Liver (tissue), 9 donors: ENCODE measurements around the gene HTR2A. TPM values are rescaled to one million over a fixed set of nuclear protein-coding genes. Genes with fewer than 3 reads are reported as not detected.

Experiments used
- DNase-seq: peaks from one replicate; pipeline ENCODE4 v3.0.0-alpha.2; 2017; ENCODE audit warnings: low spot score
- H3K27ac ChIP-seq, 2 donors: one replicate each; pipeline ENCODE4 v1.7.0; 2013; ENCODE audit warnings: inconsistent platforms in 2 of 2, low read length in 2 of 2, control low read depth in 1 of 2, low read depth in 1 of 2, mild to moderate bottlenecking in 1 of 2
- H3K27me3 ChIP-seq, 4 donors: one replicate each; pipeline versions ENCODE4 v1.6.1 to v1.7.0; 2013; ENCODE audit warnings: low read length in 3 of 4, inconsistent platforms in 1 of 4, mild to moderate bottlenecking in 1 of 4, moderate library complexity in 1 of 4; ENCODE audit not compliant: control insufficient read depth in 4 of 4, insufficient read depth in 4 of 4
- H3K36me3 ChIP-seq, 4 donors: one replicate each; pipeline versions ENCODE4 v1.6.1 to v1.7.0; 2013; ENCODE audit warnings: low read length in 3 of 4, mild to moderate bottlenecking in 3 of 4, low read depth in 1 of 4, moderate library complexity in 1 of 4; ENCODE audit not compliant: control insufficient read depth in 4 of 4, insufficient read depth in 3 of 4
- H3K4me1 ChIP-seq, 4 donors: one replicate each; pipeline versions ENCODE4 v1.6.1 to v1.7.0; 2013; ENCODE audit warnings: low read length in 3 of 4, mild to moderate bottlenecking in 3 of 4, moderate library complexity in 1 of 4; ENCODE audit not compliant: control insufficient read depth in 4 of 4, insufficient read depth in 4 of 4
- H3K4me3 ChIP-seq, 3 donors: one replicate each; pipeline versions ENCODE4 v1.6.1 to v1.7.0; 2013; ENCODE audit warnings: low read length in 3 of 3, control low read depth in 1 of 3, low read depth in 1 of 3, mild to moderate bottlenecking in 1 of 3
- H3K9ac ChIP-seq, 2 donors: one replicate each; pipeline ENCODE4 v1.7.0; 2013; ENCODE audit warnings: low read length in 2 of 2, mild to moderate bottlenecking in 2 of 2, moderate library complexity in 2 of 2, control low read depth in 1 of 2, low read depth in 1 of 2
- H3K9me3 ChIP-seq, 4 donors: one replicate each; pipeline versions ENCODE4 v1.6.1 to v1.7.0; 2013; ENCODE audit warnings: low read length in 3 of 4; ENCODE audit not compliant: control insufficient read depth in 4 of 4
- ATF3 ChIP-seq: IDR thresholded peaks from 2 replicates; pipeline ENCODE4 v1.6.1; 2016; ENCODE audit warnings: antibody characterized with exemption
- CTCF ChIP-seq: fragments of 150-350 bp; IDR thresholded peaks from 2 replicates; pipeline ENCODE4 v1.5.1; 2017; ENCODE audit warnings: improper control_type of control experiment, low read depth, low read length; ENCODE audit not compliant: missing input control
- EGR1 ChIP-seq, 2 donors: IDR thresholded peaks; 2 replicates each; pipeline ENCODE4 v1.6.1; 2016 to 2018; ENCODE audit warnings: antibody characterized with exemption in 2 of 2, low read depth in 2 of 2
- FOXA1 ChIP-seq: IDR thresholded peaks from 2 replicates; pipeline ENCODE4 v1.6.1; 2016; ENCODE audit warnings: antibody characterized with exemption
- FOXA2 ChIP-seq: IDR thresholded peaks from 2 replicates; pipeline ENCODE4 v1.6.1; 2016; ENCODE audit warnings: antibody characterized with exemption
- GABPA ChIP-seq, 2 donors: IDR thresholded peaks in 1 of 2; conservative IDR thresholded peaks in 1 of 2; 2 replicates each; pipeline ENCODE4 v1.6.1; 2016; ENCODE audit warnings: antibody characterized with exemption in 2 of 2, mild to moderate bottlenecking in 1 of 2, moderate library complexity in 1 of 2
- HNF4G ChIP-seq: IDR thresholded peaks from 2 replicates; pipeline ENCODE4 v1.6.1; 2016; ENCODE audit warnings: antibody characterized with exemption
- JUND ChIP-seq, 2 donors: IDR thresholded peaks; 2 replicates each; pipeline ENCODE4 v1.6.1; 2016; ENCODE audit warnings: antibody characterized with exemption in 2 of 2
- MAX ChIP-seq: IDR thresholded peaks from 2 replicates; pipeline ENCODE4 v1.6.1; 2016; ENCODE audit warnings: antibody characterized with exemption
- NR2F2 ChIP-seq: IDR thresholded peaks from 2 replicates; pipeline ENCODE4 v1.6.1; 2016; ENCODE audit warnings: antibody characterized with exemption
- RAD21 ChIP-seq, 2 donors: IDR thresholded peaks; 2 replicates each; pipeline ENCODE4 v1.6.1; 2016; ENCODE audit warnings: antibody characterized with exemption in 2 of 2, mild to moderate bottlenecking in 2 of 2
- REST ChIP-seq: IDR thresholded peaks from 2 replicates; pipeline ENCODE4 v1.6.1; 2016; ENCODE audit warnings: antibody characterized with exemption, mild to moderate bottlenecking
- RXRA ChIP-seq, 2 donors: IDR thresholded peaks; 2 replicates each; pipeline ENCODE4 v1.6.1; 2017 to 2018; ENCODE audit warnings: antibody characterized with exemption in 2 of 2, mild to moderate bottlenecking in 1 of 2
- SP1 ChIP-seq: IDR thresholded peaks from 2 replicates; pipeline ENCODE4 v1.6.1; 2018; ENCODE audit warnings: antibody characterized with exemption, mild to moderate bottlenecking
- TAF1 ChIP-seq: conservative IDR thresholded peaks from 2 replicates; pipeline ENCODE4 v1.6.1; 2016; ENCODE audit warnings: antibody characterized with exemption, mild to moderate bottlenecking
- YY1 ChIP-seq: IDR thresholded peaks from 2 replicates; pipeline ENCODE4 v1.6.1; 2016; ENCODE audit warnings: antibody characterized with exemption, mild to moderate bottlenecking
- ZBTB33 ChIP-seq: IDR thresholded peaks from 2 replicates; pipeline ENCODE4 v1.6.1; 2016; ENCODE audit warnings: antibody characterized with exemption
- WGBS: extraction: QIAGEN DNeasy Blood & Tissue Kit; methylation state at CpG from one replicate; pipeline ENCODE4 v1.1.7; 2013; 5-methylcytosine and 5-hydroxymethylcytosine counted together
- polyA plus RNA-seq, 2 donors: library from polyadenylated mRNA; stranded (reverse) in 1 of 2; unstranded in 1 of 2; fragments of 200-250 nt in 1 of 2; fragments of >200 nt in 1 of 2; fragmentation: Nextera tagmentation in 1 of 2; extraction: Ambion mirVana in 1 of 2; gene quantifications; one replicate each; pipeline versions ENCODE4 v1.2.1 to v1.2.3, GENCODE V29; 2013 to 2015
- total RNA-seq, 2 donors: library from RNA; depleted of rRNA; stranded (reverse); fragments of >200 nt; gene quantifications; one replicate each; pipeline ENCODE4 v1.2.3, GENCODE V29; 2014
- donor health status: healthy.
- donor health status: healthy.
- donor health status: healthy.
- donor health status: healthy.
- donor health status: healthy.

Gene HTR2A
- total and polyA plus RNA-seq, 4 donors: under 0.01 to 0.19 (median 0.19) TPM; not detected in 1

GRCh38 chr13:46905249-46905648, 8.4 kb upstream of the HTR2A start:
- DNase-seq: no peak
- no peaks in the 10 kb centered on the region for H3K9me3 ChIP-seq
- H3K4me3 ChIP-seq: no peak overlapping the region
- WGBS: 83% methylated on average over 3 of the region's 3 CpGs
- no peak overlapping the region for H3K9ac ChIP-seq
- H3K27ac ChIP-seq: no peak overlapping the region
- H3K36me3 ChIP-seq: no peaks in the 10 kb centered on the region
- no peaks in the 10 kb centered on the region for H3K27me3 ChIP-seq
- no peaks in the 10 kb centered on the region for H3K4me1 ChIP-seq
- TF ChIP-seq RXRA (IDR thresholded peaks at IDR 0.05): no peak

- WGBS: 76% methylated on average over 1 of the region's 1 CpG
- no peak for TF ChIP-seq RXRA (IDR thresholded peaks at IDR 0.05)
- TF ChIP-seq EGR1 (IDR thresholded peaks at IDR 0.05; ENCODE audit: low read depth in 2 of 2): no peak
- no peak for TF ChIP-seq YY1
- TF ChIP-seq FOXA2: no peak
- no peak for TF ChIP-seq MAX
- no peak for TF ChIP-seq SP1
- no peak for TF ChIP-seq NR2F2
- no peak for TF ChIP-seq FOXA1
- TF ChIP-seq GABPA (IDR thresholded peaks at IDR 0.05 in 1 of 2, conservative IDR thresholded peaks at IDR 0.05 in 1 of 2): no peak
- TF ChIP-seq ZBTB33: no peak
- no peak for TF ChIP-seq TAF1
- no peak for TF ChIP-seq ATF3
- no peak for TF ChIP-seq RAD21 (IDR thresholded peaks at IDR 0.05)
- no peak for TF ChIP-seq CTCF
- no peak for TF ChIP-seq JUND (IDR thresholded peaks at IDR 0.05)
- TF ChIP-seq REST: no peak
- TF ChIP-seq HNF4G: no peak
- Histone ChIP-seq H3K27me3 (no peaks in the 10 kb centered on the region), H3K27ac (no peak overlapping the region), H3K9ac (no peak overlapping the region), H3K4me3 (no peak overlapping the region), H3K4me1 (no peaks in the 10 kb centered on the region), H3K36me3 (no peaks in the 10 kb centered on the region), H3K9me3 (no peaks in the 10 kb centered on the region)
- DNase-seq: no peak
Observed at GRCh38 chr13:46903748-46904147, 6.9 kb upstream of the HTR2A start.
